ENCODE data around the gene TMEM54. TPM values are rescaled to one million over a fixed set of nuclear protein-coding genes. Genes with fewer than 3 reads are reported as not detected.

TMEM54 gene
- total and polyA plus RNA-seq, 9 of the 15 experiments (the other 6 are each of a cell fraction or from before 2014, with no cell fraction given) = 1.00 to 16.2 (median 8.2) TPM

GRCh38 chr1:32939655-32940371 lies 38.6 kb upstream of the TMEM54 start (continued):
- no peak for TF ChIP-seq WHSC1 (IDR thresholded peaks at IDR 0.05; ENCODE audit: low read length)
- TF ChIP-seq, protein P1, sequence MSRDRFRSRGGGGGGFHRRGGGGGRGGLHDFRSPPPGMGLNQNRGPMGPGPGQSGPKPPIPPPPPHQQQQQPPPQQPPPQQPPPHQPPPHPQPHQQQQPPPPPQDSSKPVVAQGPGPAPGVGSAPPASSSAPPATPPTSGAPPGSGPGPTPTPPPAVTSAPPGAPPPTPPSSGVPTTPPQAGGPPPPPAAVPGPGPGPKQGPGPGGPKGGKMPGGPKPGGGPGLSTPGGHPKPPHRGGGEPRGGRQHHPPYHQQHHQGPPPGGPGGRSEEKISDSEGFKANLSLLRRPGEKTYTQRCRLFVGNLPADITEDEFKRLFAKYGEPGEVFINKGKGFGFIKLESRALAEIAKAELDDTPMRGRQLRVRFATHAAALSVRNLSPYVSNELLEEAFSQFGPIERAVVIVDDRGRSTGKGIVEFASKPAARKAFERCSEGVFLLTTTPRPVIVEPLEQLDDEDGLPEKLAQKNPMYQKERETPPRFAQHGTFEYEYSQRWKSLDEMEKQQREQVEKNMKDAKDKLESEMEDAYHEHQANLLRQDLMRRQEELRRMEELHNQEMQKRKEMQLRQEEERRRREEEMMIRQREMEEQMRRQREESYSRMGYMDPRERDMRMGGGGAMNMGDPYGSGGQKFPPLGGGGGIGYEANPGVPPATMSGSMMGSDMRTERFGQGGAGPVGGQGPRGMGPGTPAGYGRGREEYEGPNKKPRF (IDR thresholded peaks at IDR 0.05; ENCODE audit: low read depth, low read length) = no peak
- peak in 1 of 2 experiments; percentile 96; a peak in 3 of 4 replicates for TF ChIP-seq RCOR1 (IDR thresholded peaks at IDR 0.05; ENCODE audit: borderline replicate concordance in 1 of 2, low read depth in 2 of 2, low read length in 2 of 2)
- no peak for TF ChIP-seq SNIP1 (IDR thresholded peaks at IDR 0.05; ENCODE audit: low read depth)
- TF ChIP-seq ZNF586 (CRISPR knock-in tag; conservative IDR thresholded peaks at IDR 0.05) = no peak
- 0 out of 2 replicates have a peak, but pooled peaks have one; percentile 41 for TF ChIP-seq ERF (CRISPR knock-in tag; IDR thresholded peaks at IDR 0.05)
- TF ChIP-seq SIN3A (IDR thresholded peaks at IDR 0.05; ENCODE audit: borderline replicate concordance in 2 of 2, control insufficient read depth in 1 of 2, low read depth in 2 of 2, low read length in 2 of 2) = no peak
- TF ChIP-seq SRSF9 (IDR thresholded peaks at IDR 0.05; ENCODE audit: borderline replicate concordance, low read depth, low read length) = no peak
- TF ChIP-seq ZNF175 (CRISPR knock-in tag; IDR thresholded peaks at IDR 0.05; ENCODE audit: low read depth) = peak; percentile 29; the same call in 1 of the 2 replicates
- no peak for TF ChIP-seq SAFB (IDR thresholded peaks at IDR 0.05; ENCODE audit: borderline replicate concordance, low read depth, low read length)
- no peak for TF ChIP-seq CGGBP1 (CRISPR knock-in tag; IDR thresholded peaks at IDR 0.05)
- TF ChIP-seq ZNF57 (CRISPR knock-in tag; IDR thresholded peaks at IDR 0.05) = no peak
- TF ChIP-seq FIP1L1 (IDR thresholded peaks at IDR 0.05; ENCODE audit: low read depth, low read length, poor library complexity, severe bottlenecking) = no peak
- no peak for TF ChIP-seq MCM2 (IDR thresholded peaks at IDR 0.05; ENCODE audit: low read depth)
- TF ChIP-seq E2F3 (CRISPR knock-in tag; IDR thresholded peaks at IDR 0.05) = no peak
- TF ChIP-seq ZNF280B (CRISPR knock-in tag; IDR thresholded peaks at IDR 0.05) = no peak
- TF ChIP-seq FOXP1 (CRISPR knock-in tag; IDR thresholded peaks at IDR 0.05) = no peak
- no peak for TF ChIP-seq ZNF263 (CRISPR knock-in tag; IDR thresholded peaks at IDR 0.05; ENCODE audit: borderline replicate concordance)
- TF ChIP-seq ILF3 (IDR thresholded peaks at IDR 0.05; ENCODE audit: borderline replicate concordance) = no peak
- peak; percentile 78 for TF ChIP-seq TEAD4 (IDR thresholded peaks at IDR 0.05; ENCODE audit: low read length)
- TF ChIP-seq TEAD4 (CRISPR knock-in tag; IDR thresholded peaks at IDR 0.05; ENCODE audit: borderline replicate concordance) = no peak
- no peak for TF ChIP-seq NR2C2 (CRISPR knock-in tag; IDR thresholded peaks at IDR 0.05)
- peak; percentile 50; the same call in 1 of the 2 replicates for TF ChIP-seq NR2C2 (tag; IDR thresholded peaks at IDR 0.05)

All from K562 (cell line).